ENCODE measurements around the gene C2orf81.

Gene C2orf81

GRCh38 chr2:74371421-74371820, 50.0 kb downstream of the C2orf81 start:
- Histone ChIP-seq H3K27me3 (no peaks in the 10 kb centered on the region), H3K4me3 (ENCODE audit: low read depth in 1 of 2, low read length in 1 of 2) (no peak overlapping the region), H3K36me3 (peaks cover 89% of the 10 kb centered on the region), H3K4me1 (ENCODE audit: control insufficient read depth in 1 of 2, insufficient read depth in 1 of 2, low read depth in 1 of 2, low read length in 1 of 2) (no peaks in the 10 kb centered on the region), H3K9me3 (no peaks in the 10 kb centered on the region), H3K27ac (no peak overlapping the region)
- no peak for TF ChIP-seq CTCF (IDR thresholded peaks at IDR 0.05)

DNA sequence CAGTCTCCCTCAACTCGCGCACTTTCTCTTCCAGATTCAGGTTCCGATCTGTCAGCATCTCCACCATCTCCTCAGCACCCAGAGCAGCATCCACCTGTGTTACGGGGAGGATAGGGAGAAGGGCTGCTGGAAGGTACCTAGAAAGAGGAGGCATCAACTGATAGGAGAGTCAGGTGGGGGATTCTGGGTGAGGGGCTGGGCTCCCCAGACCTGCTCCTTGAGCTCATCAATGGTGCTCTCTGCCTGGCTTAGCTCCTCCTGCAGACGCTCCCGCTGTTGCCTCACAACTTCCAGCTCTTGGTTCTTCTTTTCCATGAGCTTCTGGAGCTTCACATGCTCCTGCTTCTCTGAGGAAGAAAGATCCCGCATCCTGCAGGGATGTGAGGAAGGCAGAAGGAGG, 51.4 kb downstream of the C2orf81 start:
- Histone ChIP-seq H3K36me3 (peaks cover 91% of the 10 kb centered on the region), H3K27ac (no peak overlapping the region), H3K4me1 (ENCODE audit: control insufficient read depth in 1 of 2, insufficient read depth in 1 of 2, low read depth in 1 of 2, low read length in 1 of 2) (no peaks in the 10 kb centered on the region), H3K27me3 (no peaks in the 10 kb centered on the region), H3K9me3 (no peaks in the 10 kb centered on the region), H3K4me3 (ENCODE audit: low read depth in 1 of 2, low read length in 1 of 2) (no peak overlapping the region)
- no peak for TF ChIP-seq CTCF (IDR thresholded peaks at IDR 0.05)

- H3K27ac ChIP-seq = no peak overlapping the region
- no peak overlapping the region for H3K4me3 ChIP-seq (ENCODE audit: low read depth in 1 of 2, low read length in 1 of 2)
- H3K27me3 ChIP-seq = no peaks in the 10 kb centered on the region
- no peaks in the 10 kb centered on the region for H3K4me1 ChIP-seq (ENCODE audit: control insufficient read depth in 1 of 2, insufficient read depth in 1 of 2, low read depth in 1 of 2, low read length in 1 of 2)
- no peak for TF ChIP-seq CTCF (IDR thresholded peaks at IDR 0.05)
- peaks cover 93% of the 10 kb centered on the region for H3K36me3 ChIP-seq
- H3K9me3 ChIP-seq = no peaks in the 10 kb centered on the region
These were observed 52.9 kb downstream of the C2orf81 start for GRCh38 chr2:74368499-74368898.

DNA sequence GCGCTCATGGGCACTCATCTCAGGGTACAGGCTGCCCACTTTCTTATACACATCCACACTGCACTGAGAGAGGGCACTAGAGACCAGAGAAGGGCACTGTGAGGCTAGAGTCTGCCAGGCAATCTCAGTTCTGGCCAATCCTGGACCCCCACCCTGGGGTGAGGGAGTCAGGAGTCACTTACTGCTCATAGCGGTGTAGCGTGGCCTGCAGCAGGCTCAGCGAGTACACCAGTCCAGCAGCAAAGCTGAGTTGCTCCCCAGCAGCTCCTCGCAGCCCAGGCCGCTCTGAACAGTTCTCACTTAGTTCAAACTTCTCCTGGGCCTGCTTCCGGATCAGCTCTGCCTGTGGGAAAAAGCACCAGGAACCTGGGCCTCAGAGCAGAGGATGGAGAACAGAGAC, 53.6 kb downstream of the C2orf81 start:
- Histone ChIP-seq H3K4me3 (ENCODE audit: low read depth in 1 of 2, low read length in 1 of 2) (no peak overlapping the region), H3K27ac (no peak overlapping the region), H3K27me3 (no peaks in the 10 kb centered on the region), H3K4me1 (ENCODE audit: control insufficient read depth in 1 of 2, insufficient read depth in 1 of 2, low read depth in 1 of 2, low read length in 1 of 2) (no peaks in the 10 kb centered on the region), H3K36me3 (peaks cover 98% of the 10 kb centered on the region), H3K9me3 (no peaks in the 10 kb centered on the region)
- TF ChIP-seq CTCF (IDR thresholded peaks at IDR 0.05) = no peak

- Histone ChIP-seq H3K27ac (no peak overlapping the region), H3K27me3 (no peaks in the 10 kb centered on the region)
These were observed 55.4 kb downstream of the C2orf81 start for GRCh38 chr2:74366036-74366435.

More at GRCh38 chr2:74366036-74366435, 55.4 kb downstream of the C2orf81 start:
- Histone ChIP-seq H3K4me3 (ENCODE audit: low read depth in 1 of 2, low read length in 1 of 2) (no peak overlapping the region), H3K36me3 (peaks cover 100% of the 10 kb centered on the region), H3K9me3 (no peaks in the 10 kb centered on the region), H3K4me1 (ENCODE audit: control insufficient read depth in 1 of 2, insufficient read depth in 1 of 2, low read depth in 1 of 2, low read length in 1 of 2) (no peaks in the 10 kb centered on the region)
- TF ChIP-seq CTCF (IDR thresholded peaks at IDR 0.05) = no peak

All from neutrophil (primary cell).